ENCODE data around the gene SAP30BP. TPM values are rescaled to one million over a fixed set of nuclear protein-coding genes. Genes with fewer than 3 reads are reported as not detected.
A peak's percentile ranks its signal among the peaks of the same experiment; 100 is the strongest.

Gene SAP30BP
- total and polyA plus RNA-seq, 2 of the 13 experiments (the other 11 are each of a cell fraction or from before 2014, with no cell fraction given): 67.7 to 99.4 TPM

GRCh38 chr17:75720656-75721462 is 53.7 kb downstream of the SAP30BP start, which contains the start of gene ITGB4 (continued):
- no peak for TF ChIP-seq TEF (CRISPR knock-in tag; IDR thresholded peaks at IDR 0.05)
- no peak for TF ChIP-seq ZMAT5 (CRISPR knock-in tag; IDR thresholded peaks at IDR 0.05; ENCODE audit: borderline replicate concordance, low read depth)
- no peak for TF ChIP-seq ZBTB34 (CRISPR knock-in tag; IDR thresholded peaks at IDR 0.05)
- no peak for TF ChIP-seq GATAD2A (CRISPR knock-in tag; IDR thresholded peaks at IDR 0.05)
- TF ChIP-seq ZNF790 (CRISPR knock-in tag; IDR thresholded peaks at IDR 0.05; ENCODE audit: borderline replicate concordance): no peak
- no peak for TF ChIP-seq ZNF580 (CRISPR knock-in tag; IDR thresholded peaks at IDR 0.05; ENCODE audit: borderline replicate concordance, low read depth)
- TF ChIP-seq MEIS2 (CRISPR knock-in tag; IDR thresholded peaks at IDR 0.05): peak; percentile 36; the same call in 1 of the 2 replicates
- no peak for TF ChIP-seq ZNF484 (CRISPR knock-in tag; IDR thresholded peaks at IDR 0.05; ENCODE audit: borderline replicate concordance, low read depth)
- no peak for TF ChIP-seq KAT8 (CRISPR knock-in tag; IDR thresholded peaks at IDR 0.05)
- no peak for TF ChIP-seq BCL6 (CRISPR knock-in tag; IDR thresholded peaks at IDR 0.05)
- peak; percentile 39; the same call in 1 of the 2 replicates for TF ChIP-seq RBFOX2 (IDR thresholded peaks at IDR 0.05; ENCODE audit: low read depth, low read length)
- TF ChIP-seq ETV6 (CRISPR knock-in tag; conservative IDR thresholded peaks at IDR 0.05): no peak
- TF ChIP-seq ZNF816 (CRISPR knock-in tag; IDR thresholded peaks at IDR 0.05; ENCODE audit: borderline replicate concordance): no peak
- 0 out of 2 replicates have a peak, but pooled peaks have one; percentile 61 for TF ChIP-seq ATF7-NPFF (CRISPR knock-in tag; IDR thresholded peaks at IDR 0.05; ENCODE audit: low read depth)
- peak; percentile 58; the same call in 1 of the 2 replicates for TF ChIP-seq ZNF768 (CRISPR knock-in tag; IDR thresholded peaks at IDR 0.05)
- 0 out of 2 replicates have a peak, but pooled peaks have one; percentile 48 for TF ChIP-seq KLF13 (CRISPR knock-in tag; IDR thresholded peaks at IDR 0.05)
- no peak for TF ChIP-seq ZNF160 (CRISPR knock-in tag; IDR thresholded peaks at IDR 0.05)
- TF ChIP-seq NFAT5 (CRISPR knock-in tag; IDR thresholded peaks at IDR 0.05): peak; percentile 53; the same call in 1 of the 2 replicates
- TF ChIP-seq ATF5 (CRISPR knock-in tag; IDR thresholded peaks at IDR 0.05; ENCODE audit: low read depth): no peak
- TF ChIP-seq RARA (CRISPR knock-in tag; IDR thresholded peaks at IDR 0.05): no peak
